GM19193 (cell line): ENCODE results near the gene SPNS1.
A peak's percentile ranks its signal among the peaks of the same experiment; 100 is the strongest.

Experiments
- POLR2A ChIP-seq: IDR thresholded peaks from 4 replicates; pipeline ENCODE4 v1.6.1; 2011; ENCODE audit not compliant: insufficient read depth, insufficient read length; ENCODE audit errors: extremely low read depth

The SPNS1 gene

DNA sequence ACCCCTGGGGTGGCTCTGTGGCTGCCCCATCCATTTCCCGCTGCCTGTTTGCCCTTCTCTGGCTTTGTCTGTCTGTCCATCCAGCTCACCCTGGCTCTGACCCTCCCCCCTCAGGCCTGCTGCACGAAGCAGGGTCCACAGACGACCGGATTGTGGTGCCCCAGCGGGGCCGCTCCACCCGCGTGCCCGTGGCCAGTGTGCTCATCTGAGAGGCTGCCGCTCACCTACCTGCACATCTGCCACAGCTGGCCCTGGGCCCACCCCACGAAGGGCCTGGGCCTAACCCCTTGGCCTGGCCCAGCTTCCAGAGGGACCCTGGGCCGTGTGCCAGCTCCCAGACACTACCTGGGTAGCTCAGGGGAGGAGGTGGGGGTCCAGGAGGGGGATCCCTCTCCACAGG is 9.5 kb downstream of the SPNS1 start:
- TF ChIP-seq POLR2A = no peak

GRCh38 chr16:28984619-28985135 is 10.1 kb downstream of the SPNS1 start, which contains the start of gene LAT:
LAT (plus strand) TSS chr16:28985052; CDS start chr16:28985418, 366 bp downstream.
- TF ChIP-seq POLR2A = peak; percentile 32

DNA sequence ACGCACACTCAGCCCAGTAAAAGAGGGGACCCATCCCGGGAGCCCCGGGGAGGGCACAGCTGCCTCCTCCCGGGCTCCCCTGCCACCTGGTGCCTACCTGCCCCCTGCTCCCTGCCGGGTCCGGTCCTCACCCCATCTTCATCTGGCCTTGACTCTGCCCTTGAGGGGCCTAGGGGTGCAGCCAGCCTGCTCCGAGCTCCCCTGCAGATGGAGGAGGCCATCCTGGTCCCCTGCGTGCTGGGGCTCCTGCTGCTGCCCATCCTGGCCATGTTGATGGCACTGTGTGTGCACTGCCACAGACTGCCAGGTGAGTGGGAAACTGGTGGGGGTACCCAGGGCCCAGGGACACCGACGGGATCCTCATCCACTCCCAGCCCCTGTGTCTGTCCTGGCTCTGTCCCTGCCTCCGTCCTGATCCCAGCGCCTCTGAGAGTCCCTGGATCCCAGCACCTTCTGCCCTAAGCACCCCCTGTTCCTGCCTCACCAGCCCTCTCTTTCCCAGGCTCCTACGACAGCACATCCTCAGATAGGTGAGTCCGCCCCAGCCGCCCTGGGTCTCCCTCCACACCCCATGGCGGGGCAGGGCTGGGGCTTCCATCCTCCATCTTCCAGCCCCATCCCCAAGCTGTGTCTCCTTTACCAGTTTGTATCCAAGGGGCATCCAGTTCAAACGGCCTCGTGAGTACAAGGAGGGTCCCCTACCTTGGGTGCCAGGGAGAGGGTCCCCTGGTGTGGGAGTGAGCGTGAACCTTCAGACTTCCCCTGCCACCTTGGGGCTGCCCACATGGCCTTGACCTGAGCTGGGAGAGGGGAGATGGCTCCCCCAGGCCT is 10.8 kb downstream of the SPNS1 start:
- TF ChIP-seq POLR2A = no peak

GRCh38 chr16:28986046-28986445 is 11.5 kb downstream of the SPNS1 start:
- no peak for TF ChIP-seq POLR2A

DNA sequence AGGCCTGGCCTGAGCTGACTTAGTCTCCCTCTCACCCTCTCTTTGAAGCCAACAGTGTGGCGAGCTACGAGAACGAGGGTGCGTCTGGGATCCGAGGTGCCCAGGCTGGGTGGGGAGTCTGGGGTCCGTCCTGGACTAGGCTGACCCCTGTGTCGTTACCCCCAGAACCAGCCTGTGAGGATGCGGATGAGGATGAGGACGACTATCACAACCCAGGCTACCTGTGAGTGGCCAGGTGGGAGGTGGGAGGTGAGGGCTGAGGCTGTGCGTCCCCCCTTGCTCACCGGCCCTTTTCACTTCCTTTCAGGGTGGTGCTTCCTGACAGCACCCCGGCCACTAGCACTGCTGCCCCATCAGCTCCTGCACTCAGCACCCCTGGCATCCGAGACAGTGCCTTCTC is 11.9 kb downstream of the SPNS1 start:
- no peak for TF ChIP-seq POLR2A

DNA sequence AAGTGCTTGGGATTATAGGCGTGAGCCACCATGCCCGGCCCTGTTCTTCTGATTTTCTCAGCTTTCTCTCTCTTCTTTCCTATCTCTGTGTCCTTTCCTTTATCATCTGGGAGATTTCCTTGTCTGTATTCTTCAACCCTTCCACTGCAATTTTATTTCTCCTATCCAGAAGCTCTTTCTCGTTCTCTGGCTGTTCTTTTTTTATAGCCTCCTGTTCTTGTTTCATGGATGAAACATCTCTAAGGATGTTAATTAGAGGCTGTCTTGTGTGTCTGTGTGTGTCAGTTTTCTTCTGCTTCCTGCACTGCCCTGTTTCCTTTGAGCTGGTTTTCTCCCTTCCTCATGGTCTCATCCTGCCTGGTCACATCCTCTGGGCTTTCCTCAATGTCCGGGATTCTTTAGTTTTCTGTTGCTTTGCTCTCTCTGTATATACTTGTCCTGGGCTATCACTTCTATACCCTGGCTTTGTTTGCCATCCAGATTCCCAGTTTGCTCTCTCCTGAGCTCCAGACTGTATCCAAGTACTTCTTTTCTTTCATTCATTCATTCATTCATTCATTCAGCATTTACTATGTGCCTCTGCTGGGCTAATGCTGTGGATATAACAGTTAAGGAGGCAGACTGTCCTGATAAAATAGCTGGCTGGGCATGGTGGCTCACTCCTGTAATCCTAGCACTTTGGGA is 12.7 kb downstream of the SPNS1 start:
- no peak for TF ChIP-seq POLR2A

DNA sequence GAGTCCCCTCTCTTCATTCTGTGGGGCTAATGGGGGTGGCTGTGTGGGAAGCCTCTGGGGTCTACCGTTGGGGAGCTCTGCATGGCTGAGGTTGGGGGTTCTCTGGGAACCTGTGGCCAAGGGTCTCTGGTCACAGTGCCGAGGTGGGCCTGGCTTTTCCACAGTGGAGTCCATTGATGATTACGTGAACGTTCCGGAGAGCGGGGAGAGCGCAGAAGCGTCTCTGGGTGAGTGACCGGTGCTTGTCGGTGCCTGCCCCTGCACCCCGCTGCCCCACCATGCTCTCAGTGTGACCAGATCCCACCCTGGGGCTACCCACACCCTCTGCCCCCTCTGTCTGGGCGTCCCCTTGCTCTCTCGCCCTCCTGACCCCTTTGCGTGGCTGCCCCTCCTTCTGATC is 14.8 kb downstream of the SPNS1 start:
- TF ChIP-seq POLR2A = no peak

DNA sequence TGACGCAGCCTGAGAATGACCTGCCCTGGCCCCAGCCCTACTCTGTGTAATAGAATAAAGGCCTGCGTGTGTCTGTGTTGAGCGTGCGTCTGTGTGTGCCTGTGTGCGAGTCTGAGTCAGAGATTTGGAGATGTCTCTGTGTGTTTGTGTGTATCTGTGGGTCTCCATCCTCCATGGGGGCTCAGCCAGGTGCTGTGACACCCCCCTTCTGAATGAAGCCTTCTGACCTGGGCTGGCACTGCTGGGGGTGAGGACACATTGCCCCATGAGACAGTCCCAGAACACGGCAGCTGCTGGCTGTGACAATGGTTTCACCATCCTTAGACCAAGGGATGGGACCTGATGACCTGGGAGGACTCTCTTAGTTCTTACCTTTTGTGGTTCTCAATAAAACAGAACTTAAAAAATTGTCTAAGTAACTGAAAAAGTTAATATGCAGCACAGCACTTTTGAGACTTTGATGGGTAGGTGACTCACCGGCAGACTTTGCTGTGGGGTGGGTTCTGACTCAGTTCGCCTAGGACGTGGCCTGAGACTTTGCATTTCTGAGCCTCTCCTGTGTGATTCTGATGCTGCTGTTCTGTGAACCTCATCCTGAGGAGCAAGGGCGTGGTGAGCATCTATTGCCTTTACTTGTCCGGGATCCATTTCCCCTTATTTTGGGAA is 15.9 kb downstream of the SPNS1 start:
- TF ChIP-seq POLR2A = no peak

GRCh38 chr16:28991687-28992086 is 17.1 kb downstream of the SPNS1 start:
- no peak for TF ChIP-seq POLR2A

GRCh38 chr16:28992496-28992895 is 17.9 kb downstream of the SPNS1 start:
- no peak for TF ChIP-seq POLR2A

GRCh38 chr16:28998837-28999236 is 24.3 kb downstream of the SPNS1 start:
- TF ChIP-seq POLR2A = no peak

DNA sequence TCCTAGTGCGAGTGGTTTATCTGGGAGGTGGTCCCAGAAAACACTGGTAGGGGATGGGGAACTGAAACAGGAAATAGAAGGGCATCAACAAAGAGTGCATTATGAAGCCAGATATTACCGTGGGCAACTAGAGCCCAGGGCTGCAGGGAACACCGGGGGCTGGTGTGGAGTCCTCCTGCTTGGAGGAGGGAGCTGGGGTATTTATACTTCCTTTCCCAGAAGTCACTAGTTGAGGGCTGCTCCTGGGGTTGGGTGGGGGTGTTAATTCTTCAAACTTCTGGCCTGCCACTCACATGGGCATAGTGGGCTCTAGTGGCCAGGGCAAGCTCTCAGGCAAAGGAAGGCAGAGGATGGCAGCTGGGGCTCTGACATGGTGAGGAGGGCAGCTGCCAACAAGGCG is 25.0 kb downstream of the SPNS1 start:
- no peak for TF ChIP-seq POLR2A

- TF ChIP-seq POLR2A = no peak
These were observed 25.4 kb downstream of the SPNS1 start for GRCh38 chr16:29000019-29000418.

DNA sequence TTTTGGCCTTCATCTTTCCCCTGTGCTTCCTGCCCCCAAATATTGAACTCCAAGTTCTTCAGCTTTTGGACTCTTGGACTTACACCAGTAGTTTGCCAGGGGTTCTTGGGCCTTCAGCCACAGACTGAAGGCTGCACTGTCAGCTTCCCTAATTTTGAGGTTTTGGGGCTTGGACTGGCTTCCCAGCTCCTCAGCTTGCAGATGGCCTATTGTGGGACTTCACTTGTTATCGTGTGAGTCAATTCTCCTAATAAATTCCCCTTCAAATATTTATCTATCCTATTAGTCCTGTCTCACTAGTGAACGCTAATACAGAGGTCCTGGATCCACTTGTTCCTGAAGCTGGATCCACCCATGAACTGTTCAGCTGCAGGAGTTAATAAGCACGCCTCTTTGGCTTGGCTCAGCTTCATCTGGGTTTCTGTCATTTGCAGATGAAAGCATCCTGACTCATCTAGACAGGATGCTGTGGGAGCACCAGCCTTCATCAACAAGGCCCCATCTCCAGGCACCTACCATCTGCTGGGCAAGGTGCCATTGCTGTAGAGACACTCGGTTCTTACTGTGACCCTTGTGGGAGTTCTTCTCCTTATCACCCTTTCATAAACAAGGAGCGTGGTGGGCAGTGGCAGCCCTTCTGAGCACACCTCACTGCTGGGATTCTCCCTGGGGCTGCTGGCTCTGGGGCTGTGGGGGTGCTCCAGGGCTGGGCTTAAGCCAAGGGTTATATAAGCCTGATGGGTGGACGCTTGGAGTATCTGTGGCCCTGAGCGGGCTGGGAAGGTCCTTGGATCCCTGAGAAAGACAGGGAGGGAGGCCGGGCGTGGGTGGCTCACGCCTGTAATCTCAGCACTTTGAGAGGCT is 33.4 kb downstream of the SPNS1 start:
- no peak for TF ChIP-seq POLR2A
